Prostate gland (tissue), 2 donors: ENCODE results near the gene CETP.

ENCODE experiments used
- CTCF ChIP-seq, 4 experiments: fragments of 200-600 bp in 2 of 4; fragments of 450-650 bp in 2 of 4; sonication (generic) in 2 of 4; IDR thresholded peaks; 1 replicate in 3 of 4; 2 replicates in 1 of 4; pipeline ENCODE4 v1.5.1; 2016 to 2019; ENCODE audit warnings: antibody characterized with exemption in 4 of 4, mild to moderate bottlenecking in 2 of 4, moderate library complexity in 2 of 4
- POLR2A ChIP-seq: fragments of 450-650 bp; IDR thresholded peaks from one replicate; pipeline ENCODE4 v1.6.1; 2016; ENCODE audit warnings: antibody characterized with exemption, mild to moderate bottlenecking

- TF ChIP-seq CTCF (IDR thresholded peaks at IDR 0.05) (no peak), POLR2A (no peak)
These were observed 58.0 kb downstream of the CETP start for GRCh38 chr16:57019746-57020145.
